Naive B cell (primary cell): ENCODE results near the gene TTBK1. TPM values are rescaled to one million over a fixed set of nuclear protein-coding genes. Genes with fewer than 3 reads are reported as not detected.

Source experiments
- ATAC-seq, 2 donors: fragments of 150-1000 bp; cut with Tn5 transposase; 2 replicates each; pipeline ENCODE4 v1.10.0; 2021; ENCODE audit warnings: low read depth in 2 of 2, mild to moderate bottlenecking in 2 of 2, moderate library complexity in 2 of 2
- DNase-seq: peaks from one replicate; pipeline ENCODE4 v3.0.0; 2022
- H3K27ac Mint-ChIP-seq, 6 donors: one replicate each; pipeline ENCODE4 v1.8.0; 2020 to 2022; ENCODE audit warnings: mild to moderate bottlenecking in 6 of 6, mixed read lengths in 6 of 6, moderate library complexity in 5 of 6, inconsistent platforms in 2 of 6
- H3K27me3 Mint-ChIP-seq, 3 donors: one replicate each; pipeline ENCODE4 v1.8.0; 2021 to 2022; ENCODE audit warnings: mixed read lengths in 3 of 3, mild to moderate bottlenecking in 1 of 3
- H3K36me3 Mint-ChIP-seq, 2 donors: one replicate each; pipeline ENCODE4 v1.8.0; 2020 to 2022; ENCODE audit warnings: mixed read lengths in 2 of 2, inconsistent platforms in 1 of 2, mild to moderate bottlenecking in 1 of 2
- H3K4me1 Mint-ChIP-seq, 3 donors: one replicate each; pipeline ENCODE4 v1.8.0; 2020 to 2022; ENCODE audit warnings: mixed read lengths in 3 of 3, inconsistent platforms in 1 of 3, mild to moderate bottlenecking in 1 of 3, moderate library complexity in 1 of 3
- H3K4me3 Mint-ChIP-seq, 8 donors: one replicate each; pipeline ENCODE4 v1.8.0; 2020 to 2022; ENCODE audit warnings: mild to moderate bottlenecking in 8 of 8, mixed read lengths in 8 of 8, moderate library complexity in 8 of 8, inconsistent platforms in 2 of 8
- H3K9me3 Mint-ChIP-seq, 7 donors: one replicate each; pipeline ENCODE4 v1.8.0; 2020 to 2022; ENCODE audit warnings: mixed read lengths in 7 of 7, mild to moderate bottlenecking in 5 of 7, inconsistent platforms in 2 of 7, moderate library complexity in 1 of 7
- polyA plus RNA-seq, 6 donors: library from polyadenylated mRNA; unstranded; fragments of 300-500 nt; fragmentation: Illumina TruSeq; gene quantifications; one replicate each; pipeline ENCODE4 v1.2.3, GENCODE V29; 2021; ENCODE audit warnings: low read depth in 6 of 6

Gene TTBK1
- polyA plus RNA-seq, 6 donors from 2014 or later = not detected

- no peaks in the 10 kb centered on the region for H3K9me3 Mint-ChIP-seq
- DNase-seq = no peak
- no peaks in the 10 kb centered on the region for H3K27me3 Mint-ChIP-seq
- no peak overlapping the region for H3K4me3 Mint-ChIP-seq
- H3K36me3 Mint-ChIP-seq = peaks cover 9 to 13% of the 10 kb centered on the region in 2 donors
- ATAC-seq = no peak
- H3K27ac Mint-ChIP-seq = peak overlapping the region in 2 of 6 donors; percentile 10 to 37
- H3K4me1 Mint-ChIP-seq = peaks cover 0 to 8% (median 4%) of the 10 kb centered on the region in 3 donors
Measured at GRCh38 chr6:43215066-43215465, 28.2 kb upstream of the TTBK1 start.

- Mint-ChIP-seq H3K27me3 (no peaks in the 10 kb centered on the region), H3K4me3 (peak overlapping the region in 1 of 8 donors; percentile 12), H3K27ac (peak overlapping the region in 1 of 6 donors; percentile 76), H3K9me3 (no peaks in the 10 kb centered on the region), H3K36me3 (peaks cover 9 to 13% of the 10 kb centered on the region in 2 donors), H3K4me1 (peaks cover 0 to 12% (median 4%) of the 10 kb centered on the region in 3 donors)
- no peak for DNase-seq
- no peak for ATAC-seq
Measured at GRCh38 chr6:43216200-43216599, 27.1 kb upstream of the TTBK1 start.

- ATAC-seq (no peak), DNase-seq (no peak)
- H3K4me1 Mint-ChIP-seq = peaks cover 2 to 21% (median 13%) of the 10 kb centered on the region in 3 donors
- peaks cover 9 to 13% of the 10 kb centered on the region in 2 donors for H3K36me3 Mint-ChIP-seq
- H3K9me3 Mint-ChIP-seq = no peaks in the 10 kb centered on the region
- H3K4me3 Mint-ChIP-seq = no peak overlapping the region
- peak overlapping the region in 1 of 6 donors; percentile 20 for H3K27ac Mint-ChIP-seq
- no peaks in the 10 kb centered on the region for H3K27me3 Mint-ChIP-seq
Measured at GRCh38 chr6:43217351-43217750, 25.9 kb upstream of the TTBK1 start.

- Mint-ChIP-seq H3K36me3 (peaks cover 9 to 21% of the 10 kb centered on the region in 2 donors), H3K4me1 (peaks cover 17 to 34% (median 26%) of the 10 kb centered on the region in 3 donors), H3K27ac (peak overlapping the region in 4 of 6 donors; percentile 5 to 45 (median 25))
Measured at GRCh38 chr6:43219119-43219518, 24.2 kb upstream of the TTBK1 start.

GRCh38 chr6:43219814-43220213 is 23.5 kb upstream of the TTBK1 start:
- ATAC-seq (no peak), DNase-seq (no peak)
- Mint-ChIP-seq H3K4me3 (no peak overlapping the region), H3K27me3 (no peaks in the 10 kb centered on the region), H3K9me3 (no peaks in the 10 kb centered on the region), H3K4me1 (peaks cover 24 to 40% (median 33%) of the 10 kb centered on the region in 3 donors), H3K36me3 (peaks cover 9 to 21% of the 10 kb centered on the region in 2 donors), H3K27ac (peak overlapping the region in 2 of 6 donors; percentile 29 to 75)

More at GRCh38 chr6:43219119-43219518, 24.2 kb upstream of the TTBK1 start:
- Mint-ChIP-seq H3K27me3 (no peaks in the 10 kb centered on the region), H3K9me3 (no peaks in the 10 kb centered on the region), H3K4me3 (no peak overlapping the region)
- no peak for DNase-seq
- no peak for ATAC-seq

GRCh38 chr6:43220439-43220951 is 22.8 kb upstream of the TTBK1 start:
- H3K27ac Mint-ChIP-seq = peak overlapping the region in 4 of 6 donors; percentile 8 to 99 (median 77)
- ATAC-seq (no peak), DNase-seq (no peak)
- H3K4me3 Mint-ChIP-seq = no peak overlapping the region
- no peaks in the 10 kb centered on the region for H3K27me3 Mint-ChIP-seq
- H3K4me1 Mint-ChIP-seq = peaks cover 28 to 42% (median 40%) of the 10 kb centered on the region in 3 donors
- no peaks in the 10 kb centered on the region for H3K9me3 Mint-ChIP-seq
- H3K36me3 Mint-ChIP-seq = peaks cover 9 to 15% of the 10 kb centered on the region in 2 donors

- no peaks in the 10 kb centered on the region for H3K9me3 Mint-ChIP-seq
- DNase-seq = no peak
- peak overlapping the region; percentile 79 to 100 (median 96) for H3K27ac Mint-ChIP-seq
- H3K4me3 Mint-ChIP-seq = peak overlapping the region in 1 of 8 donors; percentile 18
- peaks cover 9 to 11% of the 10 kb centered on the region in 2 donors for H3K36me3 Mint-ChIP-seq
- peaks cover 33 to 51% (median 48%) of the 10 kb centered on the region in 3 donors for H3K4me1 Mint-ChIP-seq
- H3K27me3 Mint-ChIP-seq = no peaks in the 10 kb centered on the region
- ATAC-seq = no peak
Measured at GRCh38 chr6:43221046-43221972, 22.0 kb upstream of the TTBK1 start.

- peaks cover 39 to 59% (median 53%) of the 10 kb centered on the region in 3 donors for H3K4me1 Mint-ChIP-seq
- H3K27ac Mint-ChIP-seq = peak overlapping the region; percentile 99 to 100 (median 100)
- DNase-seq (no peak), ATAC-seq (no peak)
- peak overlapping the region in 2 of 8 donors; percentile 20 to 50 for H3K4me3 Mint-ChIP-seq
- peaks cover 7% of the 10 kb centered on the region in 2 donors for H3K36me3 Mint-ChIP-seq
- H3K27me3 Mint-ChIP-seq = no peaks in the 10 kb centered on the region
- H3K9me3 Mint-ChIP-seq = no peaks in the 10 kb centered on the region
Measured at GRCh38 chr6:43222418-43223059, 20.7 kb upstream of the TTBK1 start.

GRCh38 chr6:43223175-43223574 is 20.1 kb upstream of the TTBK1 start:
- no peaks in the 10 kb centered on the region for H3K9me3 Mint-ChIP-seq
- H3K4me3 Mint-ChIP-seq = peak overlapping the region in 3 of 8 donors; percentile 3 to 50 (median 20)
- H3K27ac Mint-ChIP-seq = peak overlapping the region; percentile 99 to 100 (median 100)
- no peaks in the 10 kb centered on the region for H3K27me3 Mint-ChIP-seq
- no peak for DNase-seq
- H3K4me1 Mint-ChIP-seq = peaks cover 44 to 65% (median 53%) of the 10 kb centered on the region in 3 donors
- ATAC-seq = no peak
- H3K36me3 Mint-ChIP-seq = peaks cover 5 to 7% of the 10 kb centered on the region in 2 donors

GRCh38 chr6:43226192-43226851 is 17.0 kb upstream of the TTBK1 start:
- H3K27ac Mint-ChIP-seq = peak overlapping the region; percentile 99 to 100 (median 100)
- no peak for DNase-seq
- peak overlapping the region in 2 of 8 donors; percentile 51 to 89 for H3K4me3 Mint-ChIP-seq
- H3K4me1 Mint-ChIP-seq = peaks cover 46 to 73% (median 54%) of the 10 kb centered on the region in 3 donors
- peaks cover 0 to 3% (median 2%) of the 10 kb centered on the region in 3 donors for H3K27me3 Mint-ChIP-seq
- H3K9me3 Mint-ChIP-seq = no peaks in the 10 kb centered on the region
- ATAC-seq = no peak
- H3K36me3 Mint-ChIP-seq = peaks cover 0 to 7% of the 10 kb centered on the region in 2 donors

- DNase-seq = peak; percentile 82
- Mint-ChIP-seq H3K27me3 (peaks cover 4 to 23% (median 18%) of the 10 kb centered on the region in 3 donors), H3K4me3 (peak within 1 kb of the TSS; percentile 86 to 94 (median 89)), H3K9me3 (no peaks in the 10 kb centered on the region), H3K4me1 (peaks cover 29 to 51% (median 37%) of the 10 kb centered on the region in 3 donors), H3K36me3 (no peaks in the 10 kb centered on the region), H3K27ac (peak within 1 kb of the TSS; percentile 84 to 99 (median 94))
- peak; percentile 67 to 71 for ATAC-seq
Measured at GRCh38 chr6:43228951-43229802, 14.1 kb upstream of the TTBK1 start, which contains the start of gene DNPH1. TSS of gene DNPH1 (minus strand) at chr6:43229481. CDS start at chr6:43229456, 25 bp downstream.
